ENCODE measurements around the gene SLC13A3.

The SLC13A3 gene

GRCh38 chr20:46648903-46649649, 2.2 kb downstream of the SLC13A3 start:
- no peaks in the 10 kb centered on the region for H3K27me3 ChIP-seq (ENCODE audit: low read depth, low read length)
- H3K4me3 ChIP-seq (ENCODE audit: low read depth in 1 of 2, low read length in 2 of 2), result no peak overlapping the region
- peaks cover 0 to 7% of the 10 kb centered on the region in 2 donors for H3K4me1 ChIP-seq (ENCODE audit: control insufficient read depth in 1 of 2, insufficient read depth in 2 of 2, low read length in 2 of 2)
- H3K36me3 ChIP-seq (ENCODE audit: control insufficient read depth in 1 of 2, insufficient read depth in 2 of 2, low read length in 2 of 2), result no peaks in the 10 kb centered on the region
- H3K9me3 ChIP-seq (ENCODE audit: control insufficient read depth in 1 of 2, low read length in 2 of 2), result no peaks in the 10 kb centered on the region
- H3K27ac ChIP-seq (ENCODE audit: low read length), result no peak overlapping the region

GRCh38 chr20:46647469-46647868, 3.8 kb downstream of the SLC13A3 start:
- H3K36me3 ChIP-seq (ENCODE audit: control insufficient read depth in 1 of 2, insufficient read depth in 2 of 2, low read length in 2 of 2), result no peaks in the 10 kb centered on the region
- H3K27me3 ChIP-seq (ENCODE audit: low read depth, low read length), result no peaks in the 10 kb centered on the region
- no peak overlapping the region for H3K27ac ChIP-seq (ENCODE audit: low read length)
- no peaks in the 10 kb centered on the region for H3K9me3 ChIP-seq (ENCODE audit: control insufficient read depth in 1 of 2, low read length in 2 of 2)
- H3K4me3 ChIP-seq (ENCODE audit: low read depth in 1 of 2, low read length in 2 of 2), result no peak overlapping the region
- peaks cover 0 to 7% of the 10 kb centered on the region in 2 donors for H3K4me1 ChIP-seq (ENCODE audit: control insufficient read depth in 1 of 2, insufficient read depth in 2 of 2, low read length in 2 of 2)

GRCh38 chr20:46646659-46647380, 4.4 kb downstream of the SLC13A3 start:
- H3K4me1 ChIP-seq (ENCODE audit: control insufficient read depth in 1 of 2, insufficient read depth in 2 of 2, low read length in 2 of 2), result peaks cover 0 to 7% of the 10 kb centered on the region in 2 donors
- no peaks in the 10 kb centered on the region for H3K9me3 ChIP-seq (ENCODE audit: control insufficient read depth in 1 of 2, low read length in 2 of 2)
- H3K27me3 ChIP-seq (ENCODE audit: low read depth, low read length), result no peaks in the 10 kb centered on the region
- no peaks in the 10 kb centered on the region for H3K36me3 ChIP-seq (ENCODE audit: control insufficient read depth in 1 of 2, insufficient read depth in 2 of 2, low read length in 2 of 2)
- H3K4me3 ChIP-seq (ENCODE audit: low read depth in 1 of 2, low read length in 2 of 2), result no peak overlapping the region
- H3K27ac ChIP-seq (ENCODE audit: low read length), result no peak overlapping the region

- H3K4me1 ChIP-seq (ENCODE audit: control insufficient read depth in 1 of 2, insufficient read depth in 2 of 2, low read length in 2 of 2), result peaks cover 0 to 3% of the 10 kb centered on the region in 2 donors
- H3K9me3 ChIP-seq (ENCODE audit: control insufficient read depth in 1 of 2, low read length in 2 of 2), result no peaks in the 10 kb centered on the region
- no peak overlapping the region for H3K27ac ChIP-seq (ENCODE audit: low read length)
- no peaks in the 10 kb centered on the region for H3K36me3 ChIP-seq (ENCODE audit: control insufficient read depth in 1 of 2, insufficient read depth in 2 of 2, low read length in 2 of 2)
- H3K4me3 ChIP-seq (ENCODE audit: low read depth in 1 of 2, low read length in 2 of 2), result no peak overlapping the region
- no peaks in the 10 kb centered on the region for H3K27me3 ChIP-seq (ENCODE audit: low read depth, low read length)
These were observed 5.1 kb downstream of the SLC13A3 start for GRCh38 chr20:46646122-46646521.

- no peaks in the 10 kb centered on the region for H3K9me3 ChIP-seq (ENCODE audit: control insufficient read depth in 1 of 2, low read length in 2 of 2)
- H3K27ac ChIP-seq (ENCODE audit: low read length), result no peak overlapping the region
- H3K4me1 ChIP-seq (ENCODE audit: control insufficient read depth in 1 of 2, insufficient read depth in 2 of 2, low read length in 2 of 2), result no peaks in the 10 kb centered on the region
- no peaks in the 10 kb centered on the region for H3K36me3 ChIP-seq (ENCODE audit: control insufficient read depth in 1 of 2, insufficient read depth in 2 of 2, low read length in 2 of 2)
- H3K4me3 ChIP-seq (ENCODE audit: low read depth in 1 of 2, low read length in 2 of 2), result no peak overlapping the region
- H3K27me3 ChIP-seq (ENCODE audit: low read depth, low read length), result no peaks in the 10 kb centered on the region
These were observed 6.5 kb downstream of the SLC13A3 start for GRCh38 chr20:46644733-46645132.

- Histone ChIP-seq H3K27ac (ENCODE audit: low read length) (no peak overlapping the region), H3K4me1 (ENCODE audit: control insufficient read depth in 1 of 2, insufficient read depth in 2 of 2, low read length in 2 of 2) (no peaks in the 10 kb centered on the region), H3K4me3 (ENCODE audit: low read depth in 1 of 2, low read length in 2 of 2) (no peak overlapping the region), H3K36me3 (ENCODE audit: control insufficient read depth in 1 of 2, insufficient read depth in 2 of 2, low read length in 2 of 2) (no peaks in the 10 kb centered on the region), H3K9me3 (ENCODE audit: control insufficient read depth in 1 of 2, low read length in 2 of 2) (no peaks in the 10 kb centered on the region), H3K27me3 (ENCODE audit: low read depth, low read length) (no peaks in the 10 kb centered on the region)
These were observed 7.1 kb downstream of the SLC13A3 start for GRCh38 chr20:46644160-46644559.

- Histone ChIP-seq H3K4me1 (ENCODE audit: control insufficient read depth in 1 of 2, insufficient read depth in 2 of 2, low read length in 2 of 2) (no peaks in the 10 kb centered on the region), H3K36me3 (ENCODE audit: control insufficient read depth in 1 of 2, insufficient read depth in 2 of 2, low read length in 2 of 2) (no peaks in the 10 kb centered on the region), H3K4me3 (ENCODE audit: low read depth in 1 of 2, low read length in 2 of 2) (no peak overlapping the region), H3K27ac (ENCODE audit: low read length) (no peak overlapping the region), H3K27me3 (ENCODE audit: low read depth, low read length) (no peaks in the 10 kb centered on the region), H3K9me3 (ENCODE audit: control insufficient read depth in 1 of 2, low read length in 2 of 2) (no peaks in the 10 kb centered on the region)
These were observed 8.3 kb downstream of the SLC13A3 start for GRCh38 chr20:46642969-46643343.

- H3K9me3 ChIP-seq (ENCODE audit: control insufficient read depth in 1 of 2, low read length in 2 of 2), result no peaks in the 10 kb centered on the region
These were observed 8.8 kb downstream of the SLC13A3 start for GRCh38 chr20:46642265-46642968.

GRCh38 chr20:46641424-46641823, 9.8 kb downstream of the SLC13A3 start:
- Histone ChIP-seq H3K27ac (ENCODE audit: low read length) (no peak overlapping the region), H3K4me1 (ENCODE audit: control insufficient read depth in 1 of 2, insufficient read depth in 2 of 2, low read length in 2 of 2) (no peaks in the 10 kb centered on the region), H3K9me3 (ENCODE audit: control insufficient read depth in 1 of 2, low read length in 2 of 2) (no peaks in the 10 kb centered on the region), H3K36me3 (ENCODE audit: control insufficient read depth in 1 of 2, insufficient read depth in 2 of 2, low read length in 2 of 2) (no peaks in the 10 kb centered on the region), H3K4me3 (ENCODE audit: low read depth in 1 of 2, low read length in 2 of 2) (no peak overlapping the region), H3K27me3 (ENCODE audit: low read depth, low read length) (no peaks in the 10 kb centered on the region)

More at GRCh38 chr20:46642265-46642968, 8.8 kb downstream of the SLC13A3 start:
- no peaks in the 10 kb centered on the region for H3K36me3 ChIP-seq (ENCODE audit: control insufficient read depth in 1 of 2, insufficient read depth in 2 of 2, low read length in 2 of 2)
- H3K4me1 ChIP-seq (ENCODE audit: control insufficient read depth in 1 of 2, insufficient read depth in 2 of 2, low read length in 2 of 2), result no peaks in the 10 kb centered on the region
- no peak overlapping the region for H3K27ac ChIP-seq (ENCODE audit: low read length)
- H3K4me3 ChIP-seq (ENCODE audit: low read depth in 1 of 2, low read length in 2 of 2), result no peak overlapping the region
- H3K27me3 ChIP-seq (ENCODE audit: low read depth, low read length), result no peaks in the 10 kb centered on the region

- Histone ChIP-seq H3K4me1 (ENCODE audit: control insufficient read depth in 1 of 2, insufficient read depth in 2 of 2, low read length in 2 of 2) (no peaks in the 10 kb centered on the region), H3K27ac (ENCODE audit: low read length) (no peak overlapping the region), H3K27me3 (ENCODE audit: low read depth, low read length) (no peaks in the 10 kb centered on the region), H3K4me3 (ENCODE audit: low read depth in 1 of 2, low read length in 2 of 2) (no peak overlapping the region), H3K9me3 (ENCODE audit: control insufficient read depth in 1 of 2, low read length in 2 of 2) (no peaks in the 10 kb centered on the region), H3K36me3 (ENCODE audit: control insufficient read depth in 1 of 2, insufficient read depth in 2 of 2, low read length in 2 of 2) (no peaks in the 10 kb centered on the region)
These were observed 10.5 kb downstream of the SLC13A3 start for GRCh38 chr20:46640536-46641311.

GRCh38 chr20:46640044-46640443, 11.2 kb downstream of the SLC13A3 start:
- H3K27ac ChIP-seq (ENCODE audit: low read length), result no peak overlapping the region
- H3K4me1 ChIP-seq (ENCODE audit: control insufficient read depth in 1 of 2, insufficient read depth in 2 of 2, low read length in 2 of 2), result no peaks in the 10 kb centered on the region
- H3K36me3 ChIP-seq (ENCODE audit: control insufficient read depth in 1 of 2, insufficient read depth in 2 of 2, low read length in 2 of 2), result no peaks in the 10 kb centered on the region
- H3K27me3 ChIP-seq (ENCODE audit: low read depth, low read length), result no peaks in the 10 kb centered on the region
- no peak overlapping the region for H3K4me3 ChIP-seq (ENCODE audit: low read depth in 1 of 2, low read length in 2 of 2)
- H3K9me3 ChIP-seq (ENCODE audit: control insufficient read depth in 1 of 2, low read length in 2 of 2), result no peaks in the 10 kb centered on the region

All from muscle layer of duodenum (tissue), 2 donors.